IPS-NIHi7 (cell line): ENCODE results near the gene CCT3.
A peak's percentile ranks its signal among the peaks of the same experiment; 100 is the strongest.
"Not testable (repeated sequence)": the region's sequence is repeated elsewhere in the genome, so short reads cannot be mapped to it uniquely, and the experiment has no call there.

Source experiments
- DNase-seq: peaks from one replicate; pipeline ENCODE4 v3.0.0; 2012; ENCODE audit warnings: mixed read lengths; ENCODE audit errors: extremely low spot score

CCT3 gene

GRCh38 chr1:156368889-156369684 is 31.0 kb upstream of the CCT3 start, which contains the start of gene RHBG:
Gene RHBG (plus strand): TSS chr1:156369211. CDS start chr1:156369250, 39 bp downstream.
- peak; percentile 89 for DNase-seq

GRCh38 chr1:156368157-156368658 is 30.1 kb upstream of the CCT3 start:
- DNase-seq, result no peak

DNA sequence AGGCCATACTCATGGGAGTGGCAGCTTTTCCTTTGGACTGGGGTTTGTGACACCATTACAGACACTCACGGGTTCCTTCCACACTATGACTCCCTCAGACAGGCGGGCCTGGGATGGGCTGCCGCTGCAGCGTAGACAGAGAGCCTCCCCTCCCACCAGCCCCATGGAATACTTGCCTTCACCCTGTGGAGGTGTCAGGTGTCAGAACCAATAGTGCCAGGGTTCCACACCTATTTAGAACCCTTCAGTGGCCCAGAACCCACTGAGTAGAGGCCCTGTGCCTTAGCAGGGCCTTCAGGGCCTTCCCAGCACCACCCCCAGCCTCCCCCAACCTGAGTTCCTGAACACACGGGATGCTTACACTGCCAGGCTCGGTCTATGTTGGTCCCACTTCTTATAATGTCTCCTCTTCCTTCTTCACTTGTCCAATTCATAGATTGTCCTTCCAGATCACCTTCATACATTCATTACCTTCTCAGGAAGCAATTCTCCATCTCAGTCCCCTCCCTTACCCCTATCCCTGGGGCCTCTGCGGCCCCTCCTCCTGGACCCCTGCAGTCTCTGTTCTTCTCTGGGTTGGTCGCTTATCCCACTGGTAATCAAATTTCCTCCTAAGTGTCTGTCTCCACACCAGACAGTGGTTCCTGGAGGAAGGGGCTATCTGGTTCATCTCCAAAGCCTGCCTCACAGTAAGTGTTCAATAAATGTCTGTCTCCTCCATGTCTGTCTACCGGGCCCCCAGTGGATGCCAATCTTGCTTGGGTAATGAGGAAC is 29.5 kb upstream of the CCT3 start:
- no peak for DNase-seq

GRCh38 chr1:156366378-156367166 is 28.5 kb upstream of the CCT3 start:
- no peak for DNase-seq

DNA sequence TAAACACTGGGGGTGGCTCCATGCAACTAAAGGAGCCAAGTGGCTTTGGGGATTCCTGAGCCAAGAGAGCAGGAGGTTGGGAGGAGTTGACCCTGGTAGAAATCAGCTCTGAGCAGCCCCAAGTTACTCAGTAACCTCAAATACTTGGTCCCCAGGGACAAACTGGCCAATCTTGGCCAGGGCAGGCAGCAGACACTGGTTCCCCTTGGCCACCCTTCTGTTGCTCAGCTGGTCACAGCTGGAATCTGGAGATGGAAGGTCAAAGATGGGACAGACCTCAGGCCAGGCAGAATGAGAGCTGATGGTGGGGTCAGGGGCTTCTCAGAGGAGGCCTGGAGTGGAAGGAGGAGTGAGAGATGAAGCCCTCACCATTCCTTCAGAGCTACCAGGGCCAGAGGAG is 27.7 kb upstream of the CCT3 start:
- DNase-seq, result no peak

DNA sequence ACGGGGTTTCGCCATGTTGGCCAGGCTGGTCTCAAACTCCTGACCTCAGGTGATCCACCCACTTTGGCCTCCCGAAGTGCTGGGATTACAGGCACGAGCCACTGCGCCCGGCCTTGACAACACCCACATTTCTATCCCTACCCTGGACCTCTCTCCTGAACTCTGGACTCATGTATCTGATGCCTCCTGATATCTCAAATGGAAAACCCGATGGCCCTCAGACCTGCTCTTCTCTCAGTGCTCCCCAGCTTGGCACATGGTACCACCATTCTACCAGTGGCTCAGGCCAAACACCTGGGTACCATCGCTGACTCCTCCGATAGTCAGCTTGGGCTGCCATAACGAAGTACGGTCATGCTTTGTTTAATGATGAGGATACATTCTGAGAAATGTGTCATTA is 22.4 kb upstream of the CCT3 start:
- DNase-seq, result no peak

DNA sequence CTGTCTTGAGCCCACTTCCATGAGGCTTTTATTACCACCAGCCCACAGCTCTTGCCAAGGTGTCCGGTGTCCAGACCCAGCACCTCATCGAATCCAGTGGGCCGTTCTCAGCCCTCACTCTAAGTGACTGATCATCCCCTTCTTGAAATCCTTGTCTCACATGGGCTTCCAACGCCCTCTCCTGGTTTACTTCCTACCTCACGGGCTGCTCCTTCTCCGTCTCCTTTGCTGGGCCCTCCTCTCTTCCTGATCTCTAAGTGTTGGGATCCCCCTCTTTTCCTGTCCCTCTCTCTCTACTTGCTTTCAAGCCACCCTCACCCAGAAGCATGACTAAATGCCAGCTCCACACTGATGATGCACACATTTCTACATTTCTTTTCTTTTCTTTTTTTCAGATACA is 21.9 kb upstream of the CCT3 start:
- peak; percentile 71 for DNase-seq

DNA sequence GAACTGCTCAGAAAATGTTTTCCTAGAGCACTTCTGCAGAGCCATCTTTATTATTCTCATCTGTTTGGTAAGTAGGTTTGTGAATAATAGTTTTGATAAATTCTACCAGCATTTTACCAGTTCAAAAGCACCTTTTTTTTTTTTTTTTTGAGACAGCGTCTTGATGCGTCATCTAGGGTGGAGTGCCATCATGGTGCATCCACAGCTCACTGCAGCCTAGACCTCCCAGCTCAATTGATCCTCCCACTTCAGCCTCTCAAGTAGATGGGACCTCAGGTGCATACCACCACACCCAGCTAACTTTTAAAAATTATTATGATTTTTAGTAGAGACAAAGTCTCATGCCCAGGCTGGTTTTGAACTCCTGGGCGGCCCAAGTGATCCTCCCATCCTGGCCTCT is 21.2 kb upstream of the CCT3 start:
- no peak for DNase-seq

- no peak for DNase-seq
Measured at GRCh38 chr1:156358641-156359040, 20.5 kb upstream of the CCT3 start.

- DNase-seq, result no peak
Measured at GRCh38 chr1:156357977-156358376, 19.9 kb upstream of the CCT3 start.

GRCh38 chr1:156356875-156357534 is 18.9 kb upstream of the CCT3 start:
- DNase-seq, result peak; percentile 94

DNA sequence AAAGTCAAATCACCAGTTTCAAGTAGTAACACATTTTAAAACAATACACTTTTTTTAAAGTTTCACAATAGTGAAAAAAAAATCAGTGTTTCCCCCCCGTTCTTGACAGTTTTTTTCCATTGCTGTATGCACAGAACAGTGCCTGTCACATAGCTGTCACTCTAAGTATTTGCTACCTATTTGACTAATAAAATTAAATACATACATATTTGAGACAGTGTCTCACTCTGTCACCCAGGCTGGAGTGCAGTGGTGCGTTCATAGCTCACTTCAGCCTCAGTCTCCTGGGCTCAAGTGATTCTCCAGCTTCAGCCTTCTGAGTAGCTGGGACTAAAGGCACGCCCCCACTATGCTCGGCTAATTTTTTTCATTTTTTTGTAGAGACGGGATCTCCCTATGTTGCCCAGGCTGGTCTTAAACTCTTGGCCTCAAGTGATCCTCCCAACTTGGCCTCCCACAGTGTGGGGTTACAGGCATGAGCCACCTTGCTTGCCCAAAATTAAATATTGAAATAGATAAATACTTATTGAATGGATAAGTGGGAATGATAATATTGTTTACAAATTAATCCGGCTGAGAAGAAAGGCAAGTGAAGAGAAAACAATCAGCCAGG is 18.3 kb upstream of the CCT3 start:
- no peak for DNase-seq

DNA sequence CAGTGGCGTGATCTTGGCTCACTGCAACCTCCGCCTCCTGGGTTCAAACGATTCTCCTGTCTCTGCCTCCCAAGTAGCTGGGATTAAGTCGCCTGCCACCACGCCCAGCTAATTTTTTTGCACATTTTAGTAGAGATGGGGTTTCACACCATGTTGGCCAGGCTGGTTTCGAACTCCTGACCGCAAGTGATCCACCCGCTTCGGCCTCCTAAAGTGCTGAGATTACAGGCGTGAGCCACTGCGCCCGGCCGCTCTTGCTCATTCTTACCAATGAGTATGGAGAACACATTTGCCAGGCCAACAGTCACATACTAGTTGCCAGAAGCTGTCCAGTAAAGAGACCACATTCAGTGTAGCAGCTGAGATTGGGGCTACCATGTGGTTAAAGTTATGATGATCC is 14.4 kb upstream of the CCT3 start:
- not testable (repeated sequence) for DNase-seq

GRCh38 chr1:156347331-156347730 is 9.2 kb upstream of the CCT3 start:
- DNase-seq, result no peak

DNA sequence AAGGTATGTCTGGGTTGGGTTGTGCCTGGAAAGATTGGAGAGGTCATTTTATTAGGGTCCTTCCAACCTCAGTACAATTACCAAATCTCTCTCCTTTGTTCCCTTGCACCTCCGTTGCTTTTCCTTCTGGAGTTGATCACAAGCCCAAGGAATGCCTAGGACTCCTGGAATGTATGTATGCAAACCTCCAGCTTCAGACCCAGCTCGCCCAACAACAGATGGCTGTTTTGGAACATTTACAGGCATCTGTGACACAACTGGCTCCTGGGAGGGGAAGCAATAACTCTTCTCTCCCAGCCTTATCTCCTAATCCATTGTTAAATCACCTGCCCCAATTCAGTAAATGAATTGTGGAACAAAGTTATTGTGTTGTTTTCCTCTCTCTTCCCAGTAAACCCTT is 8.5 kb upstream of the CCT3 start:
- DNase-seq, result no peak

DNA sequence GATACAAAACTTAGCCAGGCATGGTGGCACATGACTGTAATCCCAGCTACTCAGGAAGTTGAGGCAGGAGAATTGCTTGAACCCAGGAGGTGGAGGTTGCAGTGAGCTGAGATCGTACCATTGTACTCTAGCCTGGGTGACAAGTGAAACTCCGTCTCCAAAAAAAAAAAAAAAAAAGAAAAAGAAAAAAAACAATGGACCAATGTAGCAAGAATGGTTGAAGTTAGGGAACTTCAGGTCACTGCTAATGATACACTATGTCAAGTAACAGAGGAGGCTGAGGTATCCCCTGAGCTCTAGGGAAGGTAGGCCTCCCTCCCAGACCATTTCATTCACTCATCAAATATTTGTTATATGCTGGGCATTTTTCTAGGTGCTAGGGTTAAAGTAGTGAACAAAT is 7.9 kb upstream of the CCT3 start:
- not testable (repeated sequence) for DNase-seq

- DNase-seq, result no peak
Measured at GRCh38 chr1:156344409-156344808, 6.3 kb upstream of the CCT3 start.

- DNase-seq, result no peak
Measured at GRCh38 chr1:156342166-156342955, 4.3 kb upstream of the CCT3 start.

- no peak for DNase-seq
Measured at GRCh38 chr1:156337888-156338179, 258 bp downstream of the CCT3 start.

- DNase-seq, result no peak
Measured at GRCh38 chr1:156337052-156337887, 822 bp downstream of the CCT3 start.
